Spleen (tissue), 7 donors: Measurements from ENCODE around the gene USP6NL.

ENCODE experiments used
- POLR2A ChIP-seq, 3 donors: fragments of 450-650 bp; IDR thresholded peaks; one replicate each; pipeline ENCODE4 v1.5.1; 2017; ENCODE audit warnings: antibody characterized with exemption in 3 of 3, mild to moderate bottlenecking in 1 of 3
- TF ChIP-seq, protein P1 (sequence below), 11 experiments: fragments of 200-600 bp in 7 of 11; fragments of 450-650 bp in 4 of 11; sonication (generic) in 4 of 11; IDR thresholded peaks in 8 of 11; conservative IDR thresholded peaks in 3 of 11; 1 replicate in 7 of 11; 2 replicates in 4 of 11; pipeline versions ENCODE4 v1.4.0 to v1.8.0; 2016 to 2021; ENCODE audit warnings: antibody characterized with exemption in 11 of 11, inconsistent platforms in 4 of 11, mild to moderate bottlenecking in 1 of 11
- donor health status: DM: no; HTN: no; CAD: no; lungs with moderate emphysema.
- donor health status: DM: no; HTN: no; CAD: no.
- donor health status: DM: no; HTN: no; CAD: no.

DNA sequence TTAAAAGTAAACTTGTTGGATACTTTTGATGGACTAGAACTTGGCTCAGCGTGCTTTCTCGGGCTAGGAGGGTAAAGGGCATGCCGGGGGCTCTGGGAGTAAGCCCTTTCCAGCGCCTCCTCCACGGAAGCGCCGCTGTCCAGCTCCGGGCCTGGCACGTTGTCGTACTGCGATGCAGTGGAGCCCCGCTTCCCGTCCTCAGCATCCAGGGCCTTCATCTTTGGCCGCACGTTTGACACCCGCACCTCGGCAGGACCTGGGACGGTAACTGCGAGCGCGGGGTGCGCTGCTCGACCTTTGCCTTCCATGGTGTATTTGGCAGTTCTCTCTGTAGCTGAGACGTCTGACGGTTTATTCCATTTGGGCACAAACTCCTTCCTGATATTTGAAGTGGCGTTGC lies 148.3 kb downstream of the USP6NL start:
- TF ChIP-seq, protein P1, sequence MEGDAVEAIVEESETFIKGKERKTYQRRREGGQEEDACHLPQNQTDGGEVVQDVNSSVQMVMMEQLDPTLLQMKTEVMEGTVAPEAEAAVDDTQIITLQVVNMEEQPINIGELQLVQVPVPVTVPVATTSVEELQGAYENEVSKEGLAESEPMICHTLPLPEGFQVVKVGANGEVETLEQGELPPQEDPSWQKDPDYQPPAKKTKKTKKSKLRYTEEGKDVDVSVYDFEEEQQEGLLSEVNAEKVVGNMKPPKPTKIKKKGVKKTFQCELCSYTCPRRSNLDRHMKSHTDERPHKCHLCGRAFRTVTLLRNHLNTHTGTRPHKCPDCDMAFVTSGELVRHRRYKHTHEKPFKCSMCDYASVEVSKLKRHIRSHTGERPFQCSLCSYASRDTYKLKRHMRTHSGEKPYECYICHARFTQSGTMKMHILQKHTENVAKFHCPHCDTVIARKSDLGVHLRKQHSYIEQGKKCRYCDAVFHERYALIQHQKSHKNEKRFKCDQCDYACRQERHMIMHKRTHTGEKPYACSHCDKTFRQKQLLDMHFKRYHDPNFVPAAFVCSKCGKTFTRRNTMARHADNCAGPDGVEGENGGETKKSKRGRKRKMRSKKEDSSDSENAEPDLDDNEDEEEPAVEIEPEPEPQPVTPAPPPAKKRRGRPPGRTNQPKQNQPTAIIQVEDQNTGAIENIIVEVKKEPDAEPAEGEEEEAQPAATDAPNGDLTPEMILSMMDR (IDR thresholded peaks at IDR 0.05 in 8 of 11, conservative IDR thresholded peaks at IDR 0.05 in 3 of 11) = no peak
- TF ChIP-seq POLR2A (IDR thresholded peaks at IDR 0.05) = no peak
